Measurements from ENCODE around the gene FAM222B. TPM values are rescaled to one million over a fixed set of nuclear protein-coding genes. Genes with fewer than 3 reads are reported as not detected.

Gene FAM222B
- total RNA-seq, 1 experiment from 2014 or later: 4.1 TPM

- DNase-seq (ENCODE audit: low spot score): no peak
Observed at GRCh38 chr17:28714281-28714680, 128.3 kb downstream of the FAM222B start.

DNA sequence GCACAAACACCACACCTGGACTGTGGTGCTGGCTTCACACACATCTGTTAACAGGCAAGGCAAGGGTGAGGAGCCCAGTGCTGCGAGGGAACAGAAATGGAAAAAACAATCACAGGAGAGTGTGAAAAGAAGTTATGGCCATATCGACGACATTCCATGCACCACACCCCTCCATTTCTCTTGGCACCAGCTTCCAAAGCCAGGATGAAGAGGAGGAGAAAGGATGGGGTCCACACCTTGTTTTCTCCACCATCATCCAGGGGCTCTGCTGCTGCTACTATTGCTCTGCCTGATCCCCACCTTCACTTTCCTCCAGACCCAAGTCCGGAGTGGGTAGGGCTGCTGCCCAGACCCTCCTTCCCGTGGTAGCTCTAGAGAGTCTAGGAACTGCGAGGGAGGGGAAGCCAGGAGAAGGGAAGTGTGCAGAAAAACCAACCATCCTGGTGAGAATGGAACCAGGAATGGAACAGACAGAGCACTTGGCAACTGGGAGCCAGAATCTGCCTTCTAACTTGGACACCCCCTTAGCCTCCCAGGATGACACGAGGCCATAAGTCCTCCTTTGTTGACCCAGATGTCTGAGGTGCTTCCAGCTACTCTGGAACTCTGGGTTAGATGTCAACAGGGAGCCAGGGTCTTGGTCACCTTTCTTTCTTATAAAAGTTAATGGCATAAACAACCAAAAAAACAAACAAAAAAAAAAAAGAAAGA lies 129.7 kb downstream of the FAM222B start:
- no peak for DNase-seq (ENCODE audit: low spot score)

- DNase-seq (ENCODE audit: low spot score): no peak
Observed at GRCh38 chr17:28712032-28712704, 130.4 kb downstream of the FAM222B start.

GRCh38 chr17:28711723-28712031 lies 130.9 kb downstream of the FAM222B start, which contains the start of gene PROCA1:
TSS of gene PROCA1 (minus strand) at chr17:28711888. CDS start at chr17:28711660, 228 bp downstream.
- DNase-seq (ENCODE audit: low spot score): no peak

GRCh38 chr17:28710861-28711722 lies 131.5 kb downstream of the FAM222B start:
- peak; percentile 50 for DNase-seq (ENCODE audit: low spot score)

DNA sequence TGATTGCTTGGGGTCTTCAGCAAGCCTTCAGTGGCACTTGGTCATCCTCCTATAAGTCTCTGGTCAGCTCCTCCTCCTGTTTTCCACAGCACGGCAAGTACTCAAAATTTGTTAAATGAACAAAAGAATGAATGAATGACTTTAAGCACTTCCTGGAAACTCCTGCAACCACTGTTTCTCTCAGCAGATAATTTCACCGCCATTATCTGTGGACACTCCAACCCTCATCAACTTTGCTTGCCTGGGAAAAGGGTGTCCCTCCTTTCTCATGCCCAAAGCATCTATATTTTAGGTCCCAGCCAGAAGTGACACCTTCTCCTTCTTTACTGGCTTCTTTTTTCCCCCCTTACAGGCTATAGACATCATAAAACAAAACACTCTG lies 135.3 kb downstream of the FAM222B start:
- DNase-seq (ENCODE audit: low spot score): no peak

DNA sequence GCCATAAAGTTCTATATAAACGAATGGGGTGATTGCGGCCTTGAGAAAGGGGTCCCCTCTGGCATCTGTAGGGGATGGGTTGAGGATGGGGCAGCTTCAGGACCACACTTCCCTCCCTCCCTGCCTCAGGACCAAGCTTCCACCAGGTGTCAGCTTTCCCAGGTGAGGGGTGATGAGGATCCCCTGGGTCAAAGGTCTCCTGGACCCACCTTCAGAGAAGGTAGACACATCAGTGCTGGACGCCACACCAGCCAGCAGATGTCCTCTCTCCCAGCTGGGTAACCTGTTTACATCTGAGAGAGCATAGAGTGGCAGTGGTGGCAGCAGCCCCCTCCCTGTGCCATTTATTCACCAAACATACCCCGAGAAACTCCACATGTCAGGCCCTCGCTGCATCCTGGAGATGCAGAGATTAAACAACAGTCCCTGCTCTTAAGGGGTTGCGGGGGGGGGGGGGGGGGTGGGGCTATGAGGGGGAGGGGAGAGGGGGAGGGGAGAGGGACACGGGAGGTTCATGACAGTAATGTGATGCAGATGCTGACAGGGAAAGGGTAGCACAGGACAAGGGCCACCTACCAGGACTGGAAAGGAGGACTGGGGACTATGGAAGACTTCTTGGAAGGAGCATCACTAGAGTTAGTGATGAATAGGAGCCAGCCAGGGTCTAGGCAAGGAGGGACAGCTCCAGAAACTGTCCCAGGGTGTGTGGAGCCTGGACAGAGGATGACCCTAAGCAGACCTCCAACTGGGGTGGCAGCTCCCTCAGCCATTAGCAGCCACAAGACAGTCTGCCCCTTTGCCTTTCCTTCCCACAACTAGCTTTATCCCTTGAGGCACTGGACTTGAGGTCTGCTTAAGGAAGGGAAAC lies 135.9 kb downstream of the FAM222B start:
- DNase-seq (ENCODE audit: low spot score): no peak

Other genes with a start within 250 kb of the FAM222B start
- gene SPAG5, start 243.8 kb downstream of the FAM222B start, total RNA-seq (2014; rRNA removed; shearing (Covaris generic)): 72.2 and 80.2 TPM in 2 replicates
- gene RSKR, start 228.6 kb downstream of the FAM222B start, total RNA-seq (2014; rRNA removed; shearing (Covaris generic)): 2.2 and 2.9 TPM in 2 replicates
- gene BLTP2, start 197.6 kb downstream of the FAM222B start, total RNA-seq (2014; rRNA removed; shearing (Covaris generic)): 66.0 and 80.6 TPM in 2 replicates
- gene SDF2, start 180.9 kb downstream of the FAM222B start, total RNA-seq (2014; rRNA removed; shearing (Covaris generic)): 76.6 and 82.9 TPM in 2 replicates
- gene SUPT6H, start 180.6 kb downstream of the FAM222B start, total RNA-seq (2014; rRNA removed; shearing (Covaris generic)): 19.3 and 26.0 TPM in 2 replicates
- gene PROCA1, start 130.9 kb downstream of the FAM222B start, total RNA-seq (2014; rRNA removed; shearing (Covaris generic)): 0.70 TPM in 1 of 2 replicates, not detected in the other
- gene RAB34, start 124.9 kb downstream of the FAM222B start, total RNA-seq (2014; rRNA removed; shearing (Covaris generic)): 233 and 275 TPM in 2 replicates
- 957 and 967 TPM in 2 replicates for gene RPL23A, start 122.8 kb downstream of the FAM222B start, total RNA-seq (2014; rRNA removed; shearing (Covaris generic))
- gene TLCD1, start 116.6 kb downstream of the FAM222B start, total RNA-seq (2014; rRNA removed; shearing (Covaris generic)): 21.0 and 34.2 TPM in 2 replicates
- gene NEK8, start 114.0 kb downstream of the FAM222B start, total RNA-seq (2014; rRNA removed; shearing (Covaris generic)): 1.4 and 3.1 TPM in 2 replicates
- 27.7 and 40.5 TPM in 2 replicates for gene TRAF4, start 98.8 kb downstream of the FAM222B start, total RNA-seq (2014; rRNA removed; shearing (Covaris generic))
- 23.4 and 37.5 TPM in 2 replicates for gene ERAL1, start 12.2 kb upstream of the FAM222B start, total RNA-seq (2014; rRNA removed; shearing (Covaris generic))
- 15.5 and 21.3 TPM in 2 replicates for gene FLOT2, start 54.9 kb upstream of the FAM222B start, total RNA-seq (2014; rRNA removed; shearing (Covaris generic))
- gene DHRS13, start 60.3 kb upstream of the FAM222B start, total RNA-seq (2014; rRNA removed; shearing (Covaris generic)): 12.3 and 16.1 TPM in 2 replicates
- 11.3 and 20.3 TPM in 2 replicates for gene PHF12, start 108.7 kb upstream of the FAM222B start, total RNA-seq (2014; rRNA removed; shearing (Covaris generic))
- gene SEZ6, start 163.2 kb upstream of the FAM222B start, total RNA-seq (2014; rRNA removed; shearing (Covaris generic)): not detected in 2 replicates
- 0.23 and 0.58 TPM in 2 replicates for gene PIPOX, start 200.4 kb upstream of the FAM222B start, total RNA-seq (2014; rRNA removed; shearing (Covaris generic))

All from H4 (cell line).